Heart right ventricle (tissue), 16 donors: ENCODE data around the gene FAM234A. TPM values are rescaled to one million over a fixed set of nuclear protein-coding genes. Genes with fewer than 3 reads are reported as not detected.

Experiments
- ATAC-seq, 8 donors: fragments of 200-7000 bp; cut with Tn5 transposase; one replicate each; pipeline ENCODE4 v1.9.1; 2020; ENCODE audit warnings: mild to moderate bottlenecking in 8 of 8, moderate library complexity in 8 of 8, moderate number of reproducible peaks in 1 of 8
- DNase-seq, 2 donors: peaks; one replicate each; pipeline ENCODE4 v3.0.0-alpha.2; 2020
- H3K27ac ChIP-seq, 10 donors: fragments of 200-600 bp; sonication (generic) in 2 of 10; one replicate each; pipeline versions ENCODE4 v1.5.0 to v1.8.0; 2020 to 2022; ENCODE audit warnings: mild to moderate bottlenecking in 3 of 10
- H3K27me3 ChIP-seq, 7 donors: fragments of 200-600 bp; one replicate each; pipeline ENCODE4 v1.8.0; 2021 to 2022; ENCODE audit warnings: mild to moderate bottlenecking in 2 of 7
- H3K36me3 ChIP-seq, 9 donors: fragments of 200-600 bp; sonication (generic) in 1 of 9; one replicate each; pipeline versions ENCODE4 v1.5.0 to v1.8.0; 2020 to 2022; ENCODE audit warnings: mild to moderate bottlenecking in 2 of 9
- H3K4me1 ChIP-seq, 9 donors: fragments of 200-600 bp; sonication (generic) in 1 of 9; one replicate each; pipeline versions ENCODE4 v1.5.0 to v1.8.0; 2020 to 2022; ENCODE audit warnings: mild to moderate bottlenecking in 4 of 9
- H3K4me3 ChIP-seq, 10 donors: fragments of 200-600 bp; sonication (generic) in 2 of 10; one replicate each; pipeline versions ENCODE4 v1.5.0 to v1.8.0; 2020 to 2022; ENCODE audit warnings: mild to moderate bottlenecking in 7 of 10, moderate library complexity in 2 of 10
- H3K9me3 ChIP-seq, 11 donors: fragments of 200-600 bp in 10 of 11; sonication (generic) in 2 of 11; one replicate each; pipeline versions ENCODE4 v1.5.0 to v1.8.0; 2013 to 2022; ENCODE audit warnings: mild to moderate bottlenecking in 2 of 11, control low read depth in 1 of 11, moderate library complexity in 1 of 11
- WGBS, 2 donors: extraction: QIAGEN DNeasy Blood & Tissue Kit; methylation state at CpG; one replicate each; pipeline ENCODE4 v1.1.7; 2013; ENCODE audit warnings: inconsistent platforms in 1 of 2; 5-methylcytosine and 5-hydroxymethylcytosine counted together
- intact Hi-C, 10 donors: fragments of 100-400 bp; cut with DNase I; formaldehyde crosslinking; loops; one replicate each; pipeline versions ENCODE4 v1.11.1 to v1.14.2; 2022
- polyA plus RNA-seq, 2 donors: library from polyadenylated mRNA; stranded (reverse); fragments of 200-250 nt; gene quantifications; one replicate each; pipeline ENCODE4 v1.2.3, GENCODE V29; 2013
- total RNA-seq, 10 donors: library from RNA; stranded (reverse); fragmentation: NEBNext Ultra II Directional in 3 of 10; extraction: Animal tissue kit (Norgen Biotek cat#: 25700) in 3 of 10; gene quantifications; one replicate each; pipeline versions ENCODE4 v1.2.1 to v1.2.4, GENCODE V29; 2021 to 2023
- TF ChIP-seq, protein P1 (sequence below), 9 donors: fragments of 200-600 bp; sonication (generic) in 2 of 9; IDR thresholded peaks; one replicate each; pipeline versions ENCODE4 v1.5.0 to v1.8.0; 2021 to 2022; ENCODE audit warnings: antibody characterized with exemption in 9 of 9, mild to moderate bottlenecking in 5 of 9, moderate library complexity in 1 of 9
- donor health status: Arrhythmogenic right ventricular cardiomyopathy.
- donor health status: ischemic (EF 13 %, LVEDD 7.1; RV severe dilation, severe dysfunction).
- donor health status: healthy with polysubstance abuse.
- donor health status: DM: no; HTN: yes; CAD: no.
- donor health status: DM: no; HTN: no; CAD: no.
- donor health status: ischemic (EF 25% LVEDD 6.9; RV normal size, moderate dysfunction).
- donor health status: ischemic (EF 25% LVEDD 5.7; RV mildly dilated, moderate dysfunction).
- donor health status: healthy.
- donor health status: DM: yes; HTN: yes; CAD: no.
- donor health status: Ischemic cardiomyopathy.
- donor health status: ischemic (EF 35%, LVEDD 5.7; RV mildly dilated, moderate dysfunction).
- donor health status: nonischemic (EF 11% LVEDD 7.7; RV severe dilation, severe dysfunction).
- donor health status: DM: yes; HTN: yes; CAD: no.
- donor health status: PGD.
- donor health status: ischemic (EF 29% LVEDD 5.4; RV normal size, mild dysfunction).
- donor health status: nonischemic (EF 23%, LVEDD 6.1; RV moderate dilation, normal function).

FAM234A gene
- total and polyA plus RNA-seq, 12 donors, result 70.5 to 200 (median 154) TPM

DNA sequence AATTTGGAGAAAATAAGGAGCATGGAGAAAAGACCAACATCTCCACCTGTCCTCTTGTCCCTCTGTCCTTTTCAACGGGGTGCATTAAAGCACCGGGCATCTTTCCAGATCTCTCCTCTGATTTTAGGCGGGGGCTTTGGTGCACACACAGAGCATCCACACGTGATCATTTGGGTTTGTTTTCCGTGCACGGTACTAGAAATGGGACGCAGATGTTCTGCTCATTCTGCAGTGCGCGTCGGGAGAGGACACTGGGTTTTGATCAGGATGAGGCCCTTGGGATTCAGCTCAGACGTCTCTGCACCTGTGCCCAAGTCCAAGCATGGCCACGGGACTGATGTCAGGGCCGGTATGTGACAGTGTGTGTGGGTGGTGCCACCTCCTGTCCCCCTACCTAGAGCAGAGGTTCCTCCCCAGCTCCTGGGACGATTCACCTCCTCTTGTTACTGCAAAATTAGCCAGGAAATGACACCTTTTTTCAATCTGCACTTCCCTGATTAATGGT, 80.2 kb downstream of the FAM234A start:
- no peaks in the 10 kb centered on the region for H3K4me1 ChIP-seq
- ATAC-seq, result no peak
- no peak for DNase-seq
- H3K36me3 ChIP-seq, result peaks cover 0 to 68% (median 6%) of the 10 kb centered on the region in 9 donors
- no peak overlapping the region for H3K4me3 ChIP-seq
- TF ChIP-seq, protein P1, sequence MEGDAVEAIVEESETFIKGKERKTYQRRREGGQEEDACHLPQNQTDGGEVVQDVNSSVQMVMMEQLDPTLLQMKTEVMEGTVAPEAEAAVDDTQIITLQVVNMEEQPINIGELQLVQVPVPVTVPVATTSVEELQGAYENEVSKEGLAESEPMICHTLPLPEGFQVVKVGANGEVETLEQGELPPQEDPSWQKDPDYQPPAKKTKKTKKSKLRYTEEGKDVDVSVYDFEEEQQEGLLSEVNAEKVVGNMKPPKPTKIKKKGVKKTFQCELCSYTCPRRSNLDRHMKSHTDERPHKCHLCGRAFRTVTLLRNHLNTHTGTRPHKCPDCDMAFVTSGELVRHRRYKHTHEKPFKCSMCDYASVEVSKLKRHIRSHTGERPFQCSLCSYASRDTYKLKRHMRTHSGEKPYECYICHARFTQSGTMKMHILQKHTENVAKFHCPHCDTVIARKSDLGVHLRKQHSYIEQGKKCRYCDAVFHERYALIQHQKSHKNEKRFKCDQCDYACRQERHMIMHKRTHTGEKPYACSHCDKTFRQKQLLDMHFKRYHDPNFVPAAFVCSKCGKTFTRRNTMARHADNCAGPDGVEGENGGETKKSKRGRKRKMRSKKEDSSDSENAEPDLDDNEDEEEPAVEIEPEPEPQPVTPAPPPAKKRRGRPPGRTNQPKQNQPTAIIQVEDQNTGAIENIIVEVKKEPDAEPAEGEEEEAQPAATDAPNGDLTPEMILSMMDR (IDR thresholded peaks at IDR 0.05), result no peak
- WGBS, 2 donors, result 79% methylated on average over 14 of the region's 14 CpGs
- intact Hi-C loops, result no loop called here
- no peaks in the 10 kb centered on the region for H3K27me3 ChIP-seq
- H3K9me3 ChIP-seq, result no peaks in the 10 kb centered on the region
- no peak overlapping the region for H3K27ac ChIP-seq

Other genes starting within 250 kb of the FAM234A start
- gene POLR3K, start 181.2 kb upstream of the FAM234A start, total RNA-seq, result 10 to 100 TPM in 7 of 10 donors, 1 to 10 TPM in 3; 9.1 to 11.8 (median 10.5) TPM
- 10 to 100 TPM in 1 of 2 donors, 1 to 10 TPM in 1; 6.7 to 19.2 TPM for gene POLR3K, start 181.2 kb upstream of the FAM234A start, polyA plus RNA-seq
- gene SNRNP25, start 181.0 kb upstream of the FAM234A start, total RNA-seq, result 10 to 100 TPM; 45.6 to 86.6 (median 56.6) TPM
- gene SNRNP25, start 181.0 kb upstream of the FAM234A start, polyA plus RNA-seq, result 100 to 1,000 TPM in 1 of 2 donors, 10 to 100 TPM in 1; 80.4 to 109 TPM
- 10 to 100 TPM; 18.5 to 27.8 (median 24.3) TPM for gene RHBDF1, start 162.2 kb upstream of the FAM234A start, total RNA-seq
- gene RHBDF1, start 162.2 kb upstream of the FAM234A start, polyA plus RNA-seq, result 10 to 100 TPM; 36.9 to 89.8 TPM
- 10 to 100 TPM; 32.2 to 44.7 (median 38.6) TPM for gene MPG, start 156.6 kb upstream of the FAM234A start, total RNA-seq
- 10 to 100 TPM; 68.2 to 88.5 TPM for gene MPG, start 156.6 kb upstream of the FAM234A start, polyA plus RNA-seq
- 10 to 100 TPM; 19.0 to 28.8 (median 22.3) TPM for gene NPRL3, start 96.1 kb upstream of the FAM234A start, total RNA-seq
- 10 to 100 TPM; 16.2 to 19.6 TPM for gene NPRL3, start 96.1 kb upstream of the FAM234A start, polyA plus RNA-seq
- not detected for gene HBZ, start 82.2 kb upstream of the FAM234A start, total RNA-seq
- under 1 TPM in 1 of 2 donors, not detected in 1; 0.14 TPM for gene HBZ, start 82.2 kb upstream of the FAM234A start, polyA plus RNA-seq
- under 1 TPM in 2 of 10 donors, not detected in 8; 0.56 to 0.61 TPM for gene HBM, start 68.8 kb upstream of the FAM234A start, total RNA-seq
- gene HBM, start 68.8 kb upstream of the FAM234A start, polyA plus RNA-seq, result not detected
- gene HBA2, start 61.9 kb upstream of the FAM234A start, total RNA-seq, result 1,000 to 10,000 TPM in 1 of 10 donors, 100 to 1,000 TPM in 5, 10 to 100 TPM in 4; 78.7 to 1,146 (median 107) TPM
- 10 to 100 TPM in 1 of 2 donors, 1 to 10 TPM in 1; 2.9 to 84.6 TPM for gene HBA2, start 61.9 kb upstream of the FAM234A start, polyA plus RNA-seq
- 1,000 to 10,000 TPM in 1 of 10 donors, 100 to 1,000 TPM in 9; 114 to 1,150 (median 192) TPM for gene HBA1, start 58.1 kb upstream of the FAM234A start, total RNA-seq
- 10 to 100 TPM in 1 of 2 donors, 1 to 10 TPM in 1; 2.1 to 27.1 TPM for gene HBA1, start 58.1 kb upstream of the FAM234A start, polyA plus RNA-seq
- gene HBQ1, start 54.4 kb upstream of the FAM234A start, total RNA-seq, result not detected
- gene HBQ1, start 54.4 kb upstream of the FAM234A start, polyA plus RNA-seq, result under 1 TPM in 1 of 2 donors, not detected in 1; 0.09 TPM
- 10 to 100 TPM; 14.4 to 29.7 (median 20.4) TPM for gene LUC7L, start 5.4 kb upstream of the FAM234A start, total RNA-seq
- 100 to 1,000 TPM in 1 of 2 donors, 10 to 100 TPM in 1; 21.3 to 139 TPM for gene LUC7L, start 5.4 kb upstream of the FAM234A start, polyA plus RNA-seq
- gene RGS11, start 41.1 kb downstream of the FAM234A start, total RNA-seq, result 10 to 100 TPM in 6 of 10 donors, 1 to 10 TPM in 4; 7.5 to 18.2 (median 12.5) TPM
- gene RGS11, start 41.1 kb downstream of the FAM234A start, polyA plus RNA-seq, result 10 to 100 TPM in 1 of 2 donors, 1 to 10 TPM in 1; 1.9 to 36.4 TPM
- 10 to 100 TPM in 4 of 10 donors, 1 to 10 TPM in 6; 4.8 to 16.9 (median 9.1) TPM for gene ARHGDIG, start 45.8 kb downstream of the FAM234A start, total RNA-seq
- 10 to 100 TPM in 1 of 2 donors, under 1 TPM in 1; 0.17 to 10.7 TPM for gene ARHGDIG, start 45.8 kb downstream of the FAM234A start, polyA plus RNA-seq
- gene PDIA2, start 48.3 kb downstream of the FAM234A start, total RNA-seq, result 10 to 100 TPM in 1 of 10 donors, 1 to 10 TPM in 8, under 1 TPM in 1; 0.55 to 14.0 (median 3.2) TPM
- 1 to 10 TPM in 1 of 2 donors, under 1 TPM in 1; 0.32 to 2.6 TPM for gene PDIA2, start 48.3 kb downstream of the FAM234A start, polyA plus RNA-seq
- gene AXIN1, start 117.9 kb downstream of the FAM234A start, total RNA-seq, result 10 to 100 TPM in 4 of 10 donors, 1 to 10 TPM in 6; 7.7 to 16.1 (median 9.2) TPM
- gene AXIN1, start 117.9 kb downstream of the FAM234A start, polyA plus RNA-seq, result 10 to 100 TPM in 1 of 2 donors, 1 to 10 TPM in 1; 9.4 to 14.9 TPM
- 10 to 100 TPM; 64.9 to 78.6 (median 74.6) TPM for gene MRPL28, start 135.7 kb downstream of the FAM234A start, total RNA-seq
- gene MRPL28, start 135.7 kb downstream of the FAM234A start, polyA plus RNA-seq, result 100 to 1,000 TPM; 134 to 169 TPM
- 10 to 100 TPM; 27.1 to 57.3 (median 33.1) TPM for gene PGAP6, start 147.2 kb downstream of the FAM234A start, total RNA-seq
- 10 to 100 TPM; 27.8 to 45.3 TPM for gene PGAP6, start 147.2 kb downstream of the FAM234A start, polyA plus RNA-seq
- 10 to 100 TPM; 57.8 to 97.0 (median 75.4) TPM for gene NME4, start 162.4 kb downstream of the FAM234A start, total RNA-seq
- gene NME4, start 162.4 kb downstream of the FAM234A start, polyA plus RNA-seq, result 10 to 100 TPM; 48.1 to 97.2 TPM
- 10 to 100 TPM in 7 of 10 donors, 1 to 10 TPM in 3; 7.0 to 17.4 (median 11.6) TPM for gene DECR2, start 167.1 kb downstream of the FAM234A start, total RNA-seq
- gene DECR2, start 167.1 kb downstream of the FAM234A start, polyA plus RNA-seq, result 10 to 100 TPM in 1 of 2 donors, 1 to 10 TPM in 1; 9.3 to 26.0 TPM
- gene RAB11FIP3, start 190.8 kb downstream of the FAM234A start, total RNA-seq, result 10 to 100 TPM; 16.6 to 40.3 (median 30.4) TPM
- 10 to 100 TPM; 22.7 to 28.5 TPM for gene RAB11FIP3, start 190.8 kb downstream of the FAM234A start, polyA plus RNA-seq